HCT116 (cell line): ENCODE measurements around the gene H3-3A. TPM values are rescaled to one million over a fixed set of nuclear protein-coding genes. Genes with fewer than 3 reads are reported as not detected.

Experiments
- ATAC-seq: fragments of 200-7000 bp; cut with Tn5 transposase; 2 replicates; pipeline ENCODE4 v1.9.1; 2020; ENCODE audit warnings: mild to moderate bottlenecking, moderate library complexity
- BruUV-seq: library from RNA; stranded (reverse); fragments of 400-500 nt; replicated peaks from 2 replicates; lab custom pipeline; 2021; lab: Mats Ljungman, UMichigan
- CTCF ChIA-PET: fragments of 300-600 bp; sonication (Branson Sonifier 250); formaldehyde crosslinking; loops from one replicate; lab custom pipeline; 2021; ENCODE audit warnings: antibody characterized with exemption; lab: Charles Lee
- POLR2A ChIA-PET: fragments of 300-600, 350-600 bp; sonication (Branson Sonifier 250); formaldehyde crosslinking; loops from one replicate; lab custom pipeline; 2021; ENCODE audit warnings: antibody characterized with exemption; lab: Charles Lee
- RAD21 ChIA-PET, 2 experiments: fragments of 300-600 bp; sonication (Branson Sonifier 250); formaldehyde crosslinking; loops; one replicate each; lab custom pipeline; 2023; ENCODE audit warnings: low total read pairs in 2 of 2; ENCODE audit not compliant: uncharacterized antibody in 2 of 2, unreplicated experiment in 2 of 2, low non-redundant PET in 1 of 2; lab: Charles Lee
- DNase-seq: peaks from one replicate; pipeline ENCODE4 v3.0.0-alpha.2; 2010; ENCODE audit warnings: low read depth, low spot score
- H2AFZ ChIP-seq: fragments of 200-600 bp; shearing (Covaris generic), sonication (generic); 2 replicates; pipeline ENCODE4 v1.6.1; 2017; ENCODE audit warnings: low read depth, mixed run types, mixed read lengths, antibody characterized with exemption, low read length; ENCODE audit not compliant: poor library complexity, severe bottlenecking
- H3K27ac ChIP-seq: 2 replicates; pipeline ENCODE4 v1.5.1; 2012; ENCODE audit warnings: low read depth, low read length
- H3K27me3 ChIP-seq: fragments of 200-600 bp; sonication (generic); 2 replicates; pipeline ENCODE4 v1.6.1; 2016; ENCODE audit warnings: mixed run types, low read length, mixed read lengths; ENCODE audit not compliant: insufficient read depth
- H3K36me3 ChIP-seq, 2 experiments: fragments of 200-500 bp in 1 of 2; fragments of 200-600 bp in 1 of 2; sonication (Bioruptor generic) in 1 of 2; sonication (generic) in 1 of 2; 2 replicates each; pipeline versions ENCODE4 v1.5.1 to v1.6.1; 2014 to 2016; ENCODE audit warnings: low read length in 2 of 2, inconsistent platforms in 1 of 2, mixed read lengths in 1 of 2, mixed run types in 1 of 2; ENCODE audit not compliant: insufficient read depth in 2 of 2, control insufficient read depth in 1 of 2
- H3K4me1 ChIP-seq, 2 experiments: fragments of 200-600 bp in 1 of 2; sonication (generic) in 1 of 2; 2 replicates each; pipeline versions ENCODE4 v1.5.1 to v1.6.1; 2012 to 2017; ENCODE audit warnings: low read length in 2 of 2, inconsistent platforms in 1 of 2, mild to moderate bottlenecking in 1 of 2, mixed read lengths in 1 of 2, mixed run types in 1 of 2, moderate library complexity in 1 of 2; ENCODE audit not compliant: insufficient read depth in 2 of 2, control insufficient read depth in 1 of 2
- H3K4me2 ChIP-seq: fragments of 200-600 bp; sonication (generic); 2 replicates; pipeline ENCODE4 v1.6.1; 2017; ENCODE audit warnings: mixed run types, low read length, mixed read lengths
- H3K4me3 ChIP-seq, 2 experiments: fragments of 200-600 bp in 1 of 2; sonication (generic) in 1 of 2; replicated peaks in 1 of 2; 2 replicates each; pipeline ENCODE4 v1.5.1; 2011 to 2016; ENCODE audit warnings: low read length in 2 of 2, control low read depth in 1 of 2, low read depth in 1 of 2, mild to moderate bottlenecking in 1 of 2, mixed read lengths in 1 of 2, mixed run types in 1 of 2
- H3K79me2 ChIP-seq: fragments of 200-600 bp; sonication (generic); 2 replicates; pipeline ENCODE4 v1.6.1; 2017; ENCODE audit warnings: mild to moderate bottlenecking, mixed run types, low read length, moderate library complexity, mixed read lengths; ENCODE audit not compliant: insufficient read depth
- H3K9ac ChIP-seq: fragments of 200-600 bp; sonication (generic); 2 replicates; pipeline ENCODE4 v1.6.1; 2016; ENCODE audit warnings: low read length, mixed read lengths
- H3K9me2 ChIP-seq: fragments of 200-600 bp; sonication (generic), shearing (Covaris generic); 2 replicates; pipeline ENCODE4 v1.6.1; 2017; ENCODE audit warnings: mixed run types, mild to moderate bottlenecking, moderate library complexity; ENCODE audit not compliant: insufficient read depth
- H3K9me3 ChIP-seq, 2 experiments: fragments of 200-500 bp in 1 of 2; fragments of 200-600 bp in 1 of 2; sonication (Bioruptor generic) in 1 of 2; sonication (generic) in 1 of 2; 2 replicates each; pipeline ENCODE4 v1.6.1; 2014 to 2017; ENCODE audit warnings: low read length in 2 of 2, mixed read lengths in 2 of 2, inconsistent platforms in 1 of 2, low read depth in 1 of 2, mild to moderate bottlenecking in 1 of 2, mixed run types in 1 of 2, moderate library complexity in 1 of 2; ENCODE audit not compliant: control insufficient read depth in 1 of 2, insufficient read depth in 1 of 2
- H4K20me1 ChIP-seq: fragments of 200-600 bp; sonication (generic), shearing (Covaris generic); 2 replicates; pipeline ENCODE4 v1.6.1; 2017; ENCODE audit warnings: mixed run types, mild to moderate bottlenecking, moderate library complexity; ENCODE audit not compliant: insufficient read depth
- CBX3 ChIP-seq: IDR thresholded peaks from 2 replicates; pipeline ENCODE4 v1.6.1; 2012; ENCODE audit warnings: low read depth
- CTCF ChIP-seq, 3 experiments: fragments of 200-600 bp in 1 of 3; sonication (generic) in 1 of 3; IDR thresholded peaks in 2 of 3; conservative IDR thresholded peaks in 1 of 3; 2 replicates each; pipeline ENCODE4 v1.5.1; 2012 to 2017; ENCODE audit warnings: low read depth in 2 of 3, low read length in 2 of 3, antibody characterized with exemption in 1 of 3, borderline replicate concordance in 1 of 3, control low read depth in 1 of 3, mild to moderate bottlenecking in 1 of 3, mixed read lengths in 1 of 3, mixed run types in 1 of 3, moderate library complexity in 1 of 3; ENCODE audit not compliant: insufficient read depth in 1 of 3
- EGR1 ChIP-seq: IDR thresholded peaks from 2 replicates; pipeline ENCODE4 v1.6.1; 2012; ENCODE audit warnings: low read depth
- ELF1 ChIP-seq: IDR thresholded peaks from 2 replicates; pipeline ENCODE4 v1.6.1; 2012; ENCODE audit warnings: low read depth, borderline replicate concordance
- POLR2AphosphoS5 ChIP-seq: IDR thresholded peaks from 2 replicates; pipeline ENCODE4 v1.6.1; 2011; ENCODE audit warnings: mild to moderate bottlenecking, low read depth, low read length, moderate library complexity
- RAD21 ChIP-seq: IDR thresholded peaks from 2 replicates; pipeline ENCODE4 v1.6.1; 2012; ENCODE audit warnings: low read depth, mild to moderate bottlenecking
- REST ChIP-seq: IDR thresholded peaks from 2 replicates; pipeline ENCODE4 v1.6.1; 2012; ENCODE audit warnings: low read depth
- TCF7L2 ChIP-seq: IDR thresholded peaks from 2 replicates; pipeline ENCODE4 v1.7.0; 2011; ENCODE audit warnings: borderline replicate concordance, inconsistent platforms; ENCODE audit not compliant: insufficient read depth, insufficient read length; ENCODE audit errors: extremely low read depth
- YY1 ChIP-seq: IDR thresholded peaks from 2 replicates; pipeline ENCODE4 v1.6.1; 2011; ENCODE audit warnings: low read length, low read depth, moderate library complexity, mild to moderate bottlenecking; ENCODE audit not compliant: insufficient replicate concordance; ENCODE audit errors: extremely low read depth
- ZFX ChIP-seq: fragments of 450-650 bp; IDR thresholded peaks from 2 replicates; pipeline ENCODE4 v1.6.1; 2017
- ZNF274 ChIP-seq: fragments of 200-500 bp; sonication (Bioruptor generic); IDR thresholded peaks from 2 replicates; pipeline ENCODE4 v1.6.1; 2014; ENCODE audit warnings: mild to moderate bottlenecking, low read depth, low read length, inconsistent platforms
- intact Hi-C: fragments of 100-400 bp; cut with micrococcal nuclease; formaldehyde crosslinking; loops from 2 replicates; pipeline ENCODE4 v1.10.0; 2022
- total RNA-seq: library from RNA; stranded (reverse); gene quantifications from one replicate; pipeline ENCODE4 v1.2.1, GENCODE V29; 2021; ENCODE audit not compliant: unreplicated experiment
- TF ChIP-seq, protein P1 (sequence below): IDR thresholded peaks from 2 replicates; pipeline ENCODE4 v1.6.1; 2012

The H3-3A gene
- total RNA-seq, 1 experiment from 2014 or later: 386 TPM

GRCh38 chr1:226064816-226065248 lies 2.3 kb downstream of the H3-3A start:
- H3K4me2 ChIP-seq: peak overlapping the region; percentile 92
- no peak overlapping the region for H2AFZ ChIP-seq
- POLR2A ChIA-PET: interaction anchor here (0.8 to 1.1 kb wide), 5 partner anchors 8 to 66 kb away, joined by 3 to 7 read pairs (median 5); partner anchors contain the start of gene SDE2
- no peak for TF ChIP-seq YY1
- no peak for TF ChIP-seq POLR2AphosphoS5
- no peak for TF ChIP-seq REST
- no peak for TF ChIP-seq ZNF274
- peak; percentile 76 for TF ChIP-seq RAD21
- TF ChIP-seq TCF7L2: no peak
- no peak for TF ChIP-seq EGR1
- peak; percentile 68 to 81 (median 76) for TF ChIP-seq CTCF (IDR thresholded peaks at IDR 0.05 in 2 of 3, conservative IDR thresholded peaks at IDR 0.05 in 1 of 3; ENCODE audit: borderline replicate concordance in 1 of 3, insufficient read depth in 1 of 3, low read depth in 2 of 3, low read length in 2 of 3)
- TF ChIP-seq ZFX: no peak
- no peak for TF ChIP-seq CBX3
- TF ChIP-seq, protein P1, sequence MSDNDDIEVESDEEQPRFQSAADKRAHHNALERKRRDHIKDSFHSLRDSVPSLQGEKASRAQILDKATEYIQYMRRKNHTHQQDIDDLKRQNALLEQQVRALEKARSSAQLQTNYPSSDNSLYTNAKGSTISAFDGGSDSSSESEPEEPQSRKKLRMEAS: no peak
- no peak for TF ChIP-seq ELF1
- no peak overlapping the region for H3K27ac ChIP-seq
- no peak overlapping the region for H3K9ac ChIP-seq
- RAD21 ChIA-PET: interaction anchor here (0.6 to 1.1 kb wide), 2 partner anchors 60 to 109 kb away, joined by 5 to 7 read pairs; no protein-coding TSS in a partner anchor
- H3K27me3 ChIP-seq: no peaks in the 10 kb centered on the region
- no peaks in the 10 kb centered on the region for H3K9me3 ChIP-seq
- peaks cover 6 to 19% of the 10 kb centered on the region in 2 experiments; a peak in 3 of 4 replicates for H3K4me1 ChIP-seq
- CTCF ChIA-PET: interaction anchor here (0.6 to 1.6 kb wide), 33 partner anchors 9 to 590 kb away, joined by 3 to 39 read pairs (median 4); partner anchors contain the start of genes PARP1 and SDE2
- peak overlapping the region; percentile 80 to 88; a peak in 3 of 4 replicates for H3K4me3 ChIP-seq
- no peaks in the 10 kb centered on the region for H3K9me2 ChIP-seq
- DNase-seq (no peak), ATAC-seq (no peak)
- BruUV-seq: no TSS peak
- intact Hi-C loops: loop anchor here (1.0 to 10.0 kb wide), 2 partner anchors 57 to 590 kb away; no protein-coding TSS in a partner anchor
- peaks cover 33% of the 10 kb centered on the region; the same call in 1 of the 2 replicates for H4K20me1 ChIP-seq
- H3K36me3 ChIP-seq: peaks cover 33 to 40% of the 10 kb centered on the region in 2 experiments
- H3K79me2 ChIP-seq: peaks cover 72% of the 10 kb centered on the region
